Stomach (tissue), 4 donors: Measurements from ENCODE around the gene RGL2.

ENCODE experiments used
- CTCF ChIP-seq, 7 experiments: fragments of 450-650 bp in 4 of 7; fragments of 200-600 bp in 3 of 7; sonication (generic) in 3 of 7; IDR thresholded peaks; one replicate each; pipeline ENCODE4 v1.5.1; 2016 to 2019; ENCODE audit warnings: antibody characterized with exemption in 7 of 7, control low read depth in 2 of 7, mild to moderate bottlenecking in 1 of 7
- POLR2A ChIP-seq, 4 donors: fragments of 450-650 bp; IDR thresholded peaks; one replicate each; pipeline ENCODE4 v1.6.1; 2016; ENCODE audit warnings: antibody characterized with exemption in 4 of 4, control low read depth in 2 of 4, mild to moderate bottlenecking in 1 of 4, moderate library complexity in 1 of 4
- POLR2AphosphoS5 ChIP-seq, 3 donors: sonication (generic); formaldehyde crosslinking; IDR thresholded peaks; one replicate each; pipeline ENCODE4 v1.6.1; 2016; ENCODE audit warnings: antibody characterized with exemption in 3 of 3

- no peak for TF ChIP-seq POLR2A (IDR thresholded peaks at IDR 0.05)
- TF ChIP-seq POLR2AphosphoS5 (IDR thresholded peaks at IDR 0.05) = no peak
- no peak for TF ChIP-seq CTCF (IDR thresholded peaks at IDR 0.05)
These were observed 46.0 kb downstream of the RGL2 start for GRCh38 chr6:33252759-33253158.
